ENCODE results near the gene SLC22A15. TPM values are rescaled to one million over a fixed set of nuclear protein-coding genes. Genes with fewer than 3 reads are reported as not detected.

SLC22A15 gene
- total RNA-seq, 2 donors from 2014 or later, result 2.0 to 6.7 TPM

GRCh38 chr1:116001739-116002487 is 25.6 kb downstream of the SLC22A15 start:
- intact Hi-C loops (cut with DNase I), result no loop called here
- no peak overlapping the region for H3K27ac ChIP-seq
- no peaks in the 10 kb centered on the region for H3K9me3 ChIP-seq
- H3K36me3 ChIP-seq, result no peaks in the 10 kb centered on the region
- no peaks in the 10 kb centered on the region for H3K27me3 ChIP-seq (replicated peaks; ENCODE audit: insufficient read depth)
- H3K4me1 ChIP-seq (replicated peaks), result no peaks in the 10 kb centered on the region
- TF ChIP-seq CTCF (IDR thresholded peaks at IDR 0.05) (no peak), POLR2AphosphoS5 (IDR thresholded peaks at IDR 0.05) (no peak), POLR2A (IDR thresholded peaks at IDR 0.05) (no peak)
- no peak overlapping the region for H3K4me3 ChIP-seq
- DNase-seq (ENCODE audit: low spot score), result no peak
- WGBS, result 76% methylated on average over 3 of the region's 3 CpGs

GRCh38 chr1:116002781-116003420 is 26.6 kb downstream of the SLC22A15 start:
- intact Hi-C loops (cut with DNase I), result no loop called here
- no peak for DNase-seq (ENCODE audit: low spot score)
- no peaks in the 10 kb centered on the region for H3K4me1 ChIP-seq (replicated peaks)
- H3K27ac ChIP-seq, result no peak overlapping the region
- no peak for TF ChIP-seq POLR2AphosphoS5 (IDR thresholded peaks at IDR 0.05)
- TF ChIP-seq POLR2A (IDR thresholded peaks at IDR 0.05), result no peak
- no peak for TF ChIP-seq CTCF (IDR thresholded peaks at IDR 0.05)
- H3K4me3 ChIP-seq, result no peak overlapping the region
- no peaks in the 10 kb centered on the region for H3K36me3 ChIP-seq
- H3K9me3 ChIP-seq, result no peaks in the 10 kb centered on the region
- 61% methylated on average over 1 of the region's 1 CpG for WGBS
- no peaks in the 10 kb centered on the region for H3K27me3 ChIP-seq (replicated peaks; ENCODE audit: insufficient read depth)

- WGBS, result 94% methylated on average over 1 of the region's 1 CpG
- no peaks in the 10 kb centered on the region for H3K9me3 ChIP-seq
- DNase-seq (ENCODE audit: low spot score), result no peak
- H3K27ac ChIP-seq, result no peak overlapping the region
- H3K4me1 ChIP-seq (replicated peaks), result no peaks in the 10 kb centered on the region
- intact Hi-C loops (cut with DNase I), result no loop called here
- H3K4me3 ChIP-seq, result no peak overlapping the region
- H3K36me3 ChIP-seq, result no peaks in the 10 kb centered on the region
- no peaks in the 10 kb centered on the region for H3K27me3 ChIP-seq (replicated peaks; ENCODE audit: insufficient read depth)
- TF ChIP-seq POLR2AphosphoS5 (IDR thresholded peaks at IDR 0.05) (no peak), CTCF (IDR thresholded peaks at IDR 0.05) (no peak), POLR2A (IDR thresholded peaks at IDR 0.05) (no peak)
Measured at GRCh38 chr1:116003823-116004222, 27.5 kb downstream of the SLC22A15 start.

GRCh38 chr1:116006486-116006964 is 30.2 kb downstream of the SLC22A15 start:
- H3K4me3 ChIP-seq, result no peak overlapping the region
- no peaks in the 10 kb centered on the region for H3K27me3 ChIP-seq (replicated peaks; ENCODE audit: insufficient read depth)
- TF ChIP-seq POLR2AphosphoS5 (IDR thresholded peaks at IDR 0.05) (no peak), POLR2A (IDR thresholded peaks at IDR 0.05) (no peak), CTCF (IDR thresholded peaks at IDR 0.05) (no peak)
- intact Hi-C loops (cut with DNase I), result no loop called here
- 84% methylated on average over 3 of the region's 3 CpGs for WGBS
- H3K27ac ChIP-seq, result no peak overlapping the region
- no peaks in the 10 kb centered on the region for H3K4me1 ChIP-seq (replicated peaks)
- no peaks in the 10 kb centered on the region for H3K9me3 ChIP-seq
- no peaks in the 10 kb centered on the region for H3K36me3 ChIP-seq
- DNase-seq (ENCODE audit: low spot score), result no peak
